GM12878 (cell line): ENCODE results near the gene ATN1. TPM values are rescaled to one million over a fixed set of nuclear protein-coding genes. Genes with fewer than 3 reads are reported as not detected.

Experiments used
- BCL11A ChIP-seq: IDR thresholded peaks from 2 replicates; pipeline ENCODE4 v1.6.1; 2011; ENCODE audit warnings: low read depth, low read length
- CREB1 ChIP-seq: IDR thresholded peaks from 2 replicates; pipeline ENCODE4 v1.6.1; 2012; ENCODE audit warnings: low read depth, mild to moderate bottlenecking, inconsistent platforms
- EGR1 ChIP-seq, 2 experiments: IDR thresholded peaks; 1 replicate in 1 of 2; 2 replicates in 1 of 2; pipeline ENCODE4 v1.6.1; 2011 to 2012; ENCODE audit warnings: low read depth in 2 of 2, low read length in 2 of 2, borderline replicate concordance in 1 of 2, mild to moderate bottlenecking in 1 of 2, moderate library complexity in 1 of 2
- FOS ChIP-seq: IDR thresholded peaks from 3 replicates; pipeline ENCODE4 v1.6.1; 2011; ENCODE audit warnings: borderline replicate concordance; ENCODE audit not compliant: insufficient read length; ENCODE audit errors: extremely low read depth
- LARP7 ChIP-seq: fragments of 450-650 bp; IDR thresholded peaks from 2 replicates; pipeline ENCODE4 v1.6.1; 2017; ENCODE audit warnings: mild to moderate bottlenecking
- MAX ChIP-seq: IDR thresholded peaks from 2 replicates; pipeline ENCODE4 v1.6.1; 2012; ENCODE audit warnings: low read depth, low read length, improper control_type of control experiment
- POLR2AphosphoS5 ChIP-seq: IDR thresholded peaks from 2 replicates; pipeline ENCODE4 v1.6.1; 2011; ENCODE audit warnings: mild to moderate bottlenecking, low read length, inconsistent platforms
- RB1 ChIP-seq: fragments of 450-650 bp; formaldehyde crosslinking; IDR thresholded peaks from 2 replicates; pipeline ENCODE4 v1.6.1; 2017; ENCODE audit warnings: mild to moderate bottlenecking, borderline replicate concordance
- SREBF2 ChIP-seq: IDR thresholded peaks from 2 replicates; pipeline ENCODE4 v1.6.1; 2012; ENCODE audit warnings: mild to moderate bottlenecking, low read length
- STAT1 ChIP-seq: fragments of 450-650 bp; conservative IDR thresholded peaks from 2 replicates; pipeline ENCODE4 v1.6.1; 2014; ENCODE audit warnings: antibody characterized with exemption, mild to moderate bottlenecking
- ZBTB40 ChIP-seq: fragments of 450-650 bp; IDR thresholded peaks from 2 replicates; pipeline ENCODE4 v1.6.1; 2016; ENCODE audit warnings: mild to moderate bottlenecking, moderate library complexity, borderline replicate concordance
- ZNF217 ChIP-seq: fragments of 450-650 bp; IDR thresholded peaks from 2 replicates; pipeline ENCODE4 v1.6.1; 2017; ENCODE audit warnings: antibody characterized with exemption, mild to moderate bottlenecking
- polyA plus RNA-seq, 11 experiments: library from polyadenylated mRNA; depleted of rRNA in 4 of 11; unstranded in 6 of 11; stranded (reverse) in 5 of 11; fragments of >200 nt; fragmentation: Nextera tagmentation in 4 of 11; fragmentation: Illumina TruSeq in 1 of 11; extraction: Ambion mirVana in 4 of 11; extraction: Trizol in 1 of 11; gene quantifications; 1 replicate in 1 of 11; 2 replicates in 10 of 11; pipeline versions ENCODE4 v1.2.1 to v1.2.3, GENCODE V29; 2011 to 2016; ENCODE audit warnings: inconsistent platforms in 2 of 11, missing spikeins in 2 of 11, low read depth in 1 of 11
- total RNA-seq, 4 experiments: library from RNA; depleted of rRNA in 3 of 4; stranded (reverse); fragments of >200 nt in 3 of 4; fragmentation: Illumina TruSeq in 1 of 4; extraction: Trizol in 1 of 4; gene quantifications; 2 replicates each; pipeline versions ENCODE4 v1.2.1 to v1.2.3, GENCODE V29; 2013 to 2021
- TF ChIP-seq, protein P1 (sequence below): fragments of 450-650 bp; IDR thresholded peaks from 2 replicates; pipeline ENCODE4 v1.6.1; 2016; ENCODE audit warnings: mild to moderate bottlenecking
- TF ChIP-seq, protein P2 (sequence below): fragments of 450-650 bp; IDR thresholded peaks from 2 replicates; pipeline ENCODE4 v1.6.1; 2017; ENCODE audit warnings: mild to moderate bottlenecking, moderate library complexity
- TF ChIP-seq, protein P3 (sequence below): fragments of 450-650 bp; IDR thresholded peaks from 2 replicates; pipeline ENCODE4 v1.6.1; 2017; ENCODE audit warnings: borderline replicate concordance
- TF ChIP-seq, protein P4 (sequence below): IDR thresholded peaks from 2 replicates; pipeline ENCODE4 v1.6.1; 2012; ENCODE audit warnings: low read depth, low read length, improper control_type of control experiment

Gene ATN1
- total and polyA plus RNA-seq, 10 of the 15 experiments (the other 5 are each of a cell fraction or from before 2014, with no cell fraction given): 0.08 to 44.5 (median 5.0) TPM

- TF ChIP-seq, protein P1, sequence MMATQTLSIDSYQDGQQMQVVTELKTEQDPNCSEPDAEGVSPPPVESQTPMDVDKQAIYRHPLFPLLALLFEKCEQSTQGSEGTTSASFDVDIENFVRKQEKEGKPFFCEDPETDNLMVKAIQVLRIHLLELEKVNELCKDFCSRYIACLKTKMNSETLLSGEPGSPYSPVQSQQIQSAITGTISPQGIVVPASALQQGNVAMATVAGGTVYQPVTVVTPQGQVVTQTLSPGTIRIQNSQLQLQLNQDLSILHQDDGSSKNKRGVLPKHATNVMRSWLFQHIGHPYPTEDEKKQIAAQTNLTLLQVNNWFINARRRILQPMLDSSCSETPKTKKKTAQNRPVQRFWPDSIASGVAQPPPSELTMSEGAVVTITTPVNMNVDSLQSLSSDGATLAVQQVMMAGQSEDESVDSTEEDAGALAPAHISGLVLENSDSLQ: no peak
- no peak for TF ChIP-seq ZNF217
- 0 out of 2 replicates have a peak, but pooled peaks have one; percentile 10 for TF ChIP-seq ZBTB40
- TF ChIP-seq CREB1: no peak
- no peak for TF ChIP-seq MAX
- no peak for TF ChIP-seq FOS
- no peak for TF ChIP-seq EGR1 (IDR thresholded peaks at IDR 0.05; ENCODE audit: borderline replicate concordance in 1 of 2, low read depth in 2 of 2, low read length in 2 of 2)
- TF ChIP-seq, protein P2, sequence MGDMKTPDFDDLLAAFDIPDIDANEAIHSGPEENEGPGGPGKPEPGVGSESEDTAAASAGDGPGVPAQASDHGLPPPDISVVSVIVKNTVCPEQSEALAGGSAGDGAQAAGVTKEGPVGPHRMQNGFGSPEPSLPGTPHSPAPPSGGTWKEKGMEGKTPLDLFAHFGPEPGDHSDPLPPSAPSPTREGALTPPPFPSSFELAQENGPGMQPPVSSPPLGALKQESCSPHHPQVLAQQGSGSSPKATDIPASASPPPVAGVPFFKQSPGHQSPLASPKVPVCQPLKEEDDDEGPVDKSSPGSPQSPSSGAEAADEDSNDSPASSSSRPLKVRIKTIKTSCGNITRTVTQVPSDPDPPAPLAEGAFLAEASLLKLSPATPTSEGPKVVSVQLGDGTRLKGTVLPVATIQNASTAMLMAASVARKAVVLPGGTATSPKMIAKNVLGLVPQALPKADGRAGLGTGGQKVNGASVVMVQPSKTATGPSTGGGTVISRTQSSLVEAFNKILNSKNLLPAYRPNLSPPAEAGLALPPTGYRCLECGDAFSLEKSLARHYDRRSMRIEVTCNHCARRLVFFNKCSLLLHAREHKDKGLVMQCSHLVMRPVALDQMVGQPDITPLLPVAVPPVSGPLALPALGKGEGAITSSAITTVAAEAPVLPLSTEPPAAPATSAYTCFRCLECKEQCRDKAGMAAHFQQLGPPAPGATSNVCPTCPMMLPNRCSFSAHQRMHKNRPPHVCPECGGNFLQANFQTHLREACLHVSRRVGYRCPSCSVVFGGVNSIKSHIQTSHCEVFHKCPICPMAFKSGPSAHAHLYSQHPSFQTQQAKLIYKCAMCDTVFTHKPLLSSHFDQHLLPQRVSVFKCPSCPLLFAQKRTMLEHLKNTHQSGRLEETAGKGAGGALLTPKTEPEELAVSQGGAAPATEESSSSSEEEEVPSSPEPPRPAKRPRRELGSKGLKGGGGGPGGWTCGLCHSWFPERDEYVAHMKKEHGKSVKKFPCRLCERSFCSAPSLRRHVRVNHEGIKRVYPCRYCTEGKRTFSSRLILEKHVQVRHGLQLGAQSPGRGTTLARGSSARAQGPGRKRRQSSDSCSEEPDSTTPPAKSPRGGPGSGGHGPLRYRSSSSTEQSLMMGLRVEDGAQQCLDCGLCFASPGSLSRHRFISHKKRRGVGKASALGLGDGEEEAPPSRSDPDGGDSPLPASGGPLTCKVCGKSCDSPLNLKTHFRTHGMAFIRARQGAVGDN: peak; percentile 44; the same call in 1 of the 2 replicates
- no peak for TF ChIP-seq LARP7
- no peak for TF ChIP-seq SREBF2
- no peak for TF ChIP-seq RB1
- TF ChIP-seq STAT1: 0 out of 2 replicates have a peak, but pooled peaks have one; percentile 26
- TF ChIP-seq BCL11A: no peak
- TF ChIP-seq, protein P3, sequence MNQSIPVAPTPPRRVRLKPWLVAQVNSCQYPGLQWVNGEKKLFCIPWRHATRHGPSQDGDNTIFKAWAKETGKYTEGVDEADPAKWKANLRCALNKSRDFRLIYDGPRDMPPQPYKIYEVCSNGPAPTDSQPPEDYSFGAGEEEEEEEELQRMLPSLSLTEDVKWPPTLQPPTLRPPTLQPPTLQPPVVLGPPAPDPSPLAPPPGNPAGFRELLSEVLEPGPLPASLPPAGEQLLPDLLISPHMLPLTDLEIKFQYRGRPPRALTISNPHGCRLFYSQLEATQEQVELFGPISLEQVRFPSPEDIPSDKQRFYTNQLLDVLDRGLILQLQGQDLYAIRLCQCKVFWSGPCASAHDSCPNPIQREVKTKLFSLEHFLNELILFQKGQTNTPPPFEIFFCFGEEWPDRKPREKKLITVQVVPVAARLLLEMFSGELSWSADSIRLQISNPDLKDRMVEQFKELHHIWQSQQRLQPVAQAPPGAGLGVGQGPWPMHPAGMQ: no peak
- TF ChIP-seq POLR2AphosphoS5: peak; percentile 32; the same call in 1 of the 2 replicates
- TF ChIP-seq, protein P4, sequence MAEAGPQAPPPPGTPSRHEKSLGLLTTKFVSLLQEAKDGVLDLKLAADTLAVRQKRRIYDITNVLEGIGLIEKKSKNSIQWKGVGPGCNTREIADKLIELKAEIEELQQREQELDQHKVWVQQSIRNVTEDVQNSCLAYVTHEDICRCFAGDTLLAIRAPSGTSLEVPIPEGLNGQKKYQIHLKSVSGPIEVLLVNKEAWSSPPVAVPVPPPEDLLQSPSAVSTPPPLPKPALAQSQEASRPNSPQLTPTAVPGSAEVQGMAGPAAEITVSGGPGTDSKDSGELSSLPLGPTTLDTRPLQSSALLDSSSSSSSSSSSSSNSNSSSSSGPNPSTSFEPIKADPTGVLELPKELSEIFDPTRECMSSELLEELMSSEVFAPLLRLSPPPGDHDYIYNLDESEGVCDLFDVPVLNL: no peak
Measured at GRCh38 chr12:6957741-6958608, 30.2 kb downstream of the ATN1 start (continued).
